ENCODE results near the gene RALGPS2. TPM values are rescaled to one million over a fixed set of nuclear protein-coding genes. Genes with fewer than 3 reads are reported as not detected.

The RALGPS2 gene
- total and polyA plus RNA-seq, 2 experiments from 2014 or later = 8.1 to 31.2 TPM

DNA sequence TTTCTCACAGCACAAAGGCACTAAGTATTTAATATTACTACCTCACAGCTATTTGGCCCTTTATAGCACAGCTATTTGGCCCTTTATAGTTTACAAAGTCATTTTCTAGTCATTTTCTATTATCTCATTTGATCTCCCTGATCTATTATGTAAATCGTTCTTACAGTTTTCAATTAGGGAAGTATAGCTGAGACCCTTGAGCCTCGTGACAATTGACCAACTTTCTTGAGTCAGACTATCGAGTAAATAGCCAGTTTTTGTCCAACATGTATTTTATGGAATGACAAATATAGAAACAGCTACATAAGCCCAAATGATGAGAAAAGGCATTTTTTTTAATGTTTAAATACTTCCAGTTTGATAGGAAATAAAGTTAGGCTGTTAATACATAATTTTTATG, 152.9 kb downstream of the RALGPS2 start:
- H3K9me3 Mint-ChIP-seq = no peaks in the 10 kb centered on the region
- no peaks in the 10 kb centered on the region for H3K27me3 Mint-ChIP-seq (ENCODE audit: insufficient read depth, low read depth, poor library complexity)

More for the DNA sequence above, 152.9 kb downstream of the RALGPS2 start:
- Histone ChIP-seq H4K20me1 (replicated peaks; ENCODE audit: insufficient read depth) (no peaks in the 10 kb centered on the region), H3K4me2 (no peak overlapping the region), H3K27me3 (ENCODE audit: insufficient read depth) (no peaks in the 10 kb centered on the region), H3K79me2 (replicated peaks; ENCODE audit: insufficient read depth) (no peaks in the 10 kb centered on the region), H3K36me3 (ENCODE audit: insufficient read depth) (no peaks in the 10 kb centered on the region), H3K9me2 (ENCODE audit: insufficient read depth) (no peaks in the 10 kb centered on the region), H3F3A (replicated peaks; ENCODE audit: low read depth) (no peaks in the 10 kb centered on the region), H3K27ac (ENCODE audit: low read depth) (no peak overlapping the region), H3K4me1 (ENCODE audit: insufficient read depth) (no peaks in the 10 kb centered on the region), H3K4me3 (no peak overlapping the region), H2AFZ (no peak overlapping the region)
- no peak overlapping the region for H3K4me3 Mint-ChIP-seq
- no peaks in the 10 kb centered on the region for H3K4me1 Mint-ChIP-seq
- ATAC-seq = no peak
- H3K36me3 Mint-ChIP-seq (ENCODE audit: low read depth) = no peaks in the 10 kb centered on the region
- no peak for DNase-seq (ENCODE audit: low spot score)
- no peak for TF ChIP-seq ZNF114 (CRISPR knock-in tag; IDR thresholded peaks at IDR 0.05)
- TF ChIP-seq ZNF462 (CRISPR knock-in tag; IDR thresholded peaks at IDR 0.05) = no peak
- no peak for TF ChIP-seq REST (IDR thresholded peaks at IDR 0.05; ENCODE audit: unreplicated experiment)
- TF ChIP-seq, protein P1, sequence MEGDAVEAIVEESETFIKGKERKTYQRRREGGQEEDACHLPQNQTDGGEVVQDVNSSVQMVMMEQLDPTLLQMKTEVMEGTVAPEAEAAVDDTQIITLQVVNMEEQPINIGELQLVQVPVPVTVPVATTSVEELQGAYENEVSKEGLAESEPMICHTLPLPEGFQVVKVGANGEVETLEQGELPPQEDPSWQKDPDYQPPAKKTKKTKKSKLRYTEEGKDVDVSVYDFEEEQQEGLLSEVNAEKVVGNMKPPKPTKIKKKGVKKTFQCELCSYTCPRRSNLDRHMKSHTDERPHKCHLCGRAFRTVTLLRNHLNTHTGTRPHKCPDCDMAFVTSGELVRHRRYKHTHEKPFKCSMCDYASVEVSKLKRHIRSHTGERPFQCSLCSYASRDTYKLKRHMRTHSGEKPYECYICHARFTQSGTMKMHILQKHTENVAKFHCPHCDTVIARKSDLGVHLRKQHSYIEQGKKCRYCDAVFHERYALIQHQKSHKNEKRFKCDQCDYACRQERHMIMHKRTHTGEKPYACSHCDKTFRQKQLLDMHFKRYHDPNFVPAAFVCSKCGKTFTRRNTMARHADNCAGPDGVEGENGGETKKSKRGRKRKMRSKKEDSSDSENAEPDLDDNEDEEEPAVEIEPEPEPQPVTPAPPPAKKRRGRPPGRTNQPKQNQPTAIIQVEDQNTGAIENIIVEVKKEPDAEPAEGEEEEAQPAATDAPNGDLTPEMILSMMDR (conservative IDR thresholded peaks at IDR 0.05; ENCODE audit: low read depth in 2 of 2) = no peak
- TF ChIP-seq STAT1 (IDR thresholded peaks at IDR 0.05; ENCODE audit: unreplicated experiment) = no peak
- no peak for TF ChIP-seq EZH2 (IDR thresholded peaks at IDR 0.05; ENCODE audit: low read depth, unreplicated experiment)
- TF ChIP-seq ZNF331 (CRISPR knock-in tag; IDR thresholded peaks at IDR 0.05; ENCODE audit: low read depth) = no peak
- no peak for TF ChIP-seq POLR2AphosphoS5 (IDR thresholded peaks at IDR 0.05; ENCODE audit: low read depth)
- TF ChIP-seq NANOG (IDR thresholded peaks at IDR 0.05; ENCODE audit: borderline replicate concordance) = no peak
- no peak for TF ChIP-seq ETS1 (IDR thresholded peaks at IDR 0.05)
- no peak for TF ChIP-seq EZH2phosphoT487 (IDR thresholded peaks at IDR 0.05; ENCODE audit: unreplicated experiment)
- TF ChIP-seq JUNB (IDR thresholded peaks at IDR 0.05; ENCODE audit: unreplicated experiment) = no peak
- TF ChIP-seq CREB1 (CRISPR knock-in tag; IDR thresholded peaks at IDR 0.05; ENCODE audit: low read depth) = no peak
- no peak overlapping the region for H3K27ac Mint-ChIP-seq

Measured in GM23338 (cell line).